HG03565 (cell line): ENCODE measurements around the gene TGM5.
A peak's percentile ranks its signal among the peaks of the same experiment; 100 is the strongest.
"Not testable (repeated sequence)": the region's sequence is repeated elsewhere in the genome, so short reads cannot be mapped to it uniquely, and the experiment has no call there.

Experiments
- ATAC-seq: cut with Tn5 transposase; IDR thresholded peaks from one replicate; pipeline ENCODE4 v1.9.1; 2021; ENCODE audit warnings: mild to moderate bottlenecking, moderate library complexity; ENCODE audit not compliant: unreplicated experiment

Gene TGM5

DNA sequence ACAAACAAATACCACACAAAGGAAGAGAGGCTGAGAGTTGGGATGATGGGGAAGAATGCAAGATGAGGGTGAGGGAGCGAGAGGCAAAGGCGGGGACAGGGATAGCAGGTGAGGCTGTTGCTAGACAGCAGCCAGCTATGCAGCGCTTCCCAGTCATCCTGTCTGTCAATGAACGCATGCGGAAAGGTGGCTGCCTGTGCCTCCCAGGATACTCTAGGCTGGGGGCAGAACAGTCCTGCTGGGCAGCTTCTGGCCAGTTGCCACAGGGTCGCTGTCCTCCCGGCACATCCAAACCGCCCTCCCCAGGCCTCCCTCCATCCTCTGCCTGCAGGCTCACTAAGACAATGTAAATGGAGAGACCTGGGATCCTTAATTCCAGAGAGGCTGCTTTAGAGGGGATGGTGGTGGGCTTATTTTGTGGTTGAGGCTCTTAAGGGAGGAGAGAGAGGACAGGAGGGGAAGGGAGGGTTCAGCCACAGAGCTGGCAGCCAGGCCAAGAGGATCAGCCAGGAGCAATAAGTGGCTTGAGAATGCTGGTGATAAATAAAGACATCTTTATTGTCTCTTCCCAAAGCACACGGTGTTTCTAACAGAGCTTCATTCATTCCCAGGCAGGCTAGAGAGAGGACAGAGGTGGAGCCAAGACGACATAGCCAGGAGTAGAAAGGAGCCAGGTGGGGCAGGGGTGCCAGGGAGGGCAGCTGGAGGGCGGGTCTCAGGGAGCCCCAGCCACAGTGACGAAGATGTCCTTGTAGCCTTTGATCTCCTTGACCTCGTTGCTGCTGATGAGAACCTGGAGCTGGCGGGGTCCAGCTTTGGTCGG, 9.2 kb upstream of the TGM5 start:
- no peak for ATAC-seq

DNA sequence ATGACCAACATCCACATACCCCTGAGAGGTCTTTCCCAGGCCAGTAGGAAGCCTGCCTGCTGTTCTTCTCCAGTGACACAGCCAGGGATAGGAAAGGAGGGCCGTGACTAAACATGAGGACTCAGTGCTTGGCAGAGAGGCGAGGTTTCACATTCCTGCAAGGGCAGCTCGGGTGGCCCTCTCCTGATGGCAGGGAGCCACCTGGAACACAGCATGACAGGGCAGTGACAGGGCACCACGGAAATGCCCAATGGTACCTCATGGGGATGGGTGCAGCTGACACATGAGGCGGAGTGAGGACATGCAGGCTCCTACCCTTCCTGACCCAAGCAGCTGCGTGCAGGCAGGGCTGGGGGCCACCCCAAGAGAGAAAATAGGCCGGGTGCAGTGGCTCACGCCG, 7.4 kb upstream of the TGM5 start:
- ATAC-seq = no peak

DNA sequence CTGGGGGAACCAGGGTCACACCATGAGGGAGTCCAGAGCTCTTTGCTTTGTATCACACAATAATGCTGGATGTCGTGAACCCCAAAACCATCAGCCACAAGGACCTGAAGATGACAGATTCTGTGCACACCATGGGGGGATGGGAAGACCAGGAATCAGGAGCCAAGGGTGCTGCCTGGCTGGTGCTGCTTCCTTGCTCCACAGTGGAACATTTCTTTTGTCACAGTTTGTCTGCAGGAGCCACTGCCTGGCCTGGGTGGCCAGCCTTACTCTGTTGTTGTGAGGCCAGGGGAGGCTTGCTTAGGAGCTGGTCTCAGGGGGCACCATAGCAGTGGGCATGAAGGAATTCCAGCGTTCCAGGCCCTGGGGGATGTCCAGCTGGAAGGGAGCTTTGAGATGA, 6.5 kb upstream of the TGM5 start:
- ATAC-seq = no peak

DNA sequence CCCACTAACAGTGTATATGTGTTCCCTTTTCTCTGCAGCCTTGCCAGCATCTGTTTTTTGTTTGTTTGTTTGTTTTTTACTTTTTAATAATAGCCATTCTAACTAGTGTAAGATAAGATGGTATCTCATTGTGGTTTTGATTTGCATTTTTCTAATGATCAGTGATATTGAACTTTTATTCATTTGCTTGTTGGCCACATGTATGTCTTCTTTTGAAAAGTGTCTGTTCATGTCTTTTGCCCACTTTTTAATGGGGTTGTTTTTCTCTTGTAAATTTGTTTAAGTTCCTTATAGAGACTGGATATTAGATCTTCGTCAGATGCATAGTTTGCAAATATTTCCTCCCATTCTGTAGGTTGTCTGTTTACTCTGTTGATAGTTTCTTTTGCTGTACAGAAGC, 5.2 kb upstream of the TGM5 start:
- ATAC-seq = not testable (repeated sequence)

DNA sequence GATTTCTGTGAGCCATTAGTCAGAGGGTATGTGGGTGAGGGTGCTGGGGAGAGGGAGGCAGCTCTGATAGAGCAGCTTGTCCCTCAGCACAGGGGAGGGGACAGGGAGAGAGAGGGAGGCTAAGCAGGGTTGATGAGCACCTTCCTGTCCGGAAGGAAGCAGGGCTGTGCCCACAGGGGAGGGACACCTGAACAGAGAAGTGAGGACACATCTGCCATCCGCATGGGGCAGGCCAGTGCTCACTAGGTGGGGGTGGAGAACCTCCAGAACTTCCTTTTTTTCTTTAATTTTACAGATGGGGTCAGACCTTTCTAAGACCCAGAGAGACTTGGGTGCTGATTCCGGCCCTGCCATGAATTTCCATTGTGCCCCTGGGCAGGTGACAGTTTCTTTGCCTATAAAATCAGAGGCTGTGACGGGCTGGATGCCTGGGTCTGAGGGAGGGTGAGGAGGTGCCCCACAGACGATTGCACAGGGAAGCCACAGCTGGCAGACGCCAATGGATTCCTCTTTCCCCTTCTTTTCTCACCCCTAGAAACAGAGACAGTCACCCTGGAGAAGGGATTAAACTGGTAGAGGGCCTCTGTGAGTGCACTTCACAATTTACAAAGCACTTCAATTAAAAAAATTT, 4.1 kb upstream of the TGM5 start:
- no peak for ATAC-seq

DNA sequence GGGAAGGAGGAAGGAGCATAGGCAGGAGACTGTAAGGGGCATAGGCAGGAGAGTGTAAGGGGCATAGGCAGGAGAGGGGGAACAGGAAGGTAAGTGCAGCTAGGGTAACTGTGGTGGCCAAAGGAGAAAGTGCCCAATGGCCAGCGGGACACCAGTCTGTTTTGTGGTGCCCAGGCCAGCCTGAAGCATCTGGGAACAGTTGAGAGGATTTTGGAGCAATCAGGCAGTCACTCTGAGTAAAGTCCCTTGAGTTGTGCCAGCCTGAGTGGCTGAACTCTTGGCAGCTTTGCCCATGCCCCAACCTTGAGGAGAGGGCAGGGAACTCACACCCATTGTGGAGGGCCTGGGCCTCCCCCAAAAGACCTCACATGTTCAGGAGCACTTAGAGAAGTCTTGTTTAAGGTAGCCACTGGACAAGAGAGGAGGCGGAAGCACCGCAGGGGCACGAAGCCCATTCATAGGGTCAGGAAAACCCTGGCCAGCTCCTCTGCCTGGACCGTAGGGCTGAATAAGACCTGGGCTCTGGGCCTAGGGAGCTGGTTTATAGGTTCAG, 3.5 kb upstream of the TGM5 start:
- ATAC-seq = no peak

DNA sequence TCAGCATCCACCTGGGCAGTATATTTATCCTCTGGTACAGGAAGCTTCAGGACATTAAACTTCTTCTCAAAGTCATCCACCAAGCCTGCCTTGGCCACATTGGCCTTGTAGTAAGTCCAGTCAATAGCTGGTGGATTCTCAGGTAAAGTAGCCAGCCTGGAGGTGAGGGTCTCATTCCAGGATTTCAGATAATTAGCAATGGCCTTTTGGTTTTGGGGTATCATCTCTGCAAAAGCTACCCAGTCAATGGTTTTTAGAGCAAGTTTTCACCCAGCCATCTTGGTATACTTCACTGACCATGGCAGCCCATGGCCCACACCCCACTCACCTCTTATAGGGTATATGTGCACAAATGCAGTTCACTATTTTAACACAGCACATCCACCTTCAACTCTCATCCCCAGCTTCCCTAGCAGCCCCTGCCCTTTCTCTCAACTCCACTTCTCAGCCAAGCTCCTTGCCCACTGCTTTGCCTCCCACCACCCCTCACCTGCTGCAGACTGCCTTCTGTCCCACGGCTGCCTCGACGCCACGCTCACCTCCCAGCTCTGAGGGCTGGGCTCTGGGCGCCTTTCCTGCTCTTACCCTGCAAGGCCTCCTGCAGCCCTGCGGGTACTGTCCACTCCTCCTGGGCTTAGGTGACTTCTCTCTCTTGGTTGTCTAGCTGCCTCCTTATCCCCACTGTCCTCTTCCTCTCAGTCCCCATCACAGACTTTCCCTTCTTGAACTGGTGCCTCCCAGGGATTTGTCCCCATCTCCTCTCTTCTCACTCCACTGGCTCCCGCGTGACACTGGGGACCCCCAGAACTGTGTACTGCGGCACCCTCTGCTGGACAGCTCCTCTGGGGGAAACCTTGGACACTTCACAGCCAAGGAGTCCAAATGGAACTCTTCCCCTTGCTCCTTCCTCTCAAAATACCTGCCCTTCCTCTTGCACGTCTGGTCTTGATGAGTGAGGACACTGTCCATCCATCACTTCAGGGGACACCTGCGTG, 1.7 kb upstream of the TGM5 start:
- no peak for ATAC-seq

DNA sequence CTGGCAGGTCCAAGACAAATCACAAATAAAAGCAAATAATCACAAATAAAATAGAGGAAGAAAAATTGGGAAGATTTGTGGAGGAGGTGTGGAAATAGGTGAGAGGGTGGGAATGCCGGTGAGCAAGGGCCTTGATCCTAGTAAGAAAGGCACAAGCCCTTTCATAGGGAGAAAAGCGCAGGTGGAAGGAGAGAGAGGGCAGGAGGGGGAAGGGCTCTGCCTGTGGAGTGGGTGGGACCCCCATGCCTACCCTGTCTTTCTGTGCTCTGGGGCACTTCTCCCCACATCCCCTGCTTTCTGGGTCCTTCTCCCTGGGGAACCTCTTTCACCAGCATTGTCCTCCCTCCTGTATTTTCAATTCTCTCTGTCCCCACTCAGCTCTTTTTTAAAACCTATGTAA, 711 bp upstream of the TGM5 start:
- no peak for ATAC-seq

DNA sequence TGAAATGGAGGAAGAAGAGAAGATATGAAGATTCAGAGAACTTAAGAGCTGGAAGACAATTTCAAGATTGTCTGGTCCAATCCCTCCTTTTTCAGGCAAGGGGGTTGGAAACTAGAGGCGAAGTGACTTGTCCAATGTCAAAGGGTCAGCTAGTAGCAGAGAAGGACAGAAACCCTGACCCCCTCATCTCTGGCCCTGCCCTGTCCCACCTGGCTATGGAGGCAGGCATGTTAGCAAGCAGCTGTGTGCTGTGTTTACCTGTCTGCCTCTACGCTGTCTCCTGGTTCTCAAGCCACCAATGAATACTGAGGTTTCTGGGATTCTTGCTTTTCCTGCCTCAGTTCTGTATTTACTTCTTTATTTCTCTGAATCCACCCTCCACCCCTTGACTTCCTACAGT, 342 bp downstream of the TGM5 start:
- ATAC-seq = no peak

DNA sequence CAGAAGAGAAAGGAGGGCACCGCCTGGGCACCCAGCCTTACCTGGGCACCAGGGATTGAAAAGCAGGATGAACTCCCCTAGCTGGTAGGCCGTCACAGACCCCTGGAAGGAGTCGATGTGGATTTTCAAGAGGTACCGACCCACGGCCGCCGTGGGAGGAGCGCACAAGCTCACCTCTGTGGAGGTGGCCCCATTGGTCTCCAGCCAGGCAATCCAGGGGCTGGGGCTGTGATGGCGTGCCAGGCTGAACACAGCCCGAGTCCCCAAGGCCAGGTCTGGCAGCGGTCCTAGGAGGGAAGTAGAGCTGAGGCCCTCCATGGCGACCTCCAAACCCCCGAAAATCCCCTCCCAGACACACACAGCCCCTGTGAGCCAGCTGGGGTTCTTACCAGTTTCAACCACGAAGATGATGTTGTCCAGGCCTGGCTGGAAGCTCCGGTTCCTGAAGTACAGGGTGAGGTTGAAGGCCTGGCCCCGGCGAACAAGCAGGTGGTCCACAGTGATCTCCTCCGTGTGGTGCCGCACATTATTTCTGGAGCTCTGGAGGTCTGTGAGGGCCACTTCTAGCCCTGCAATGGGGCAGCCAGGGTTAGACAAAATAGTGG, 6.6 kb downstream of the TGM5 start:
- no peak for ATAC-seq

DNA sequence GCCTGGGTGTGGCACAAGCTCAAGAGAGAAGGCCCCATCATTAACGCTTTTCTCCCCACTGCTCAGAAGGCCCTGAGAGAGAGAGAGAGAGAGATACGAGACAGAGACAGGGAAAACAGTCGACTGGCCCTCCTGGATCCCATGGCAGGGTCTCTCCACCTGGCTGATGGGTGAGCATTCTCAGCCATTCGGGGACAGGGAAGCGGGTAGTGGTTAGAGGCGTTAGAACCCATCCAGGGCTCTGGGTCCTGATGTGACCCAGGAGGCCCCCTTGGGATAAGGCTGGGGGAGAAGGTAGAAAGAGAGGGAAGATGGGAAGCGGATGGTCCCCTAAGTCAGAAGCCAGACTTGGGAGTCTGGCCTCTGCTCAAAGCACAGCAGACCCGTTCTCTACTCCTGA, 7.9 kb downstream of the TGM5 start:
- no peak for ATAC-seq

DNA sequence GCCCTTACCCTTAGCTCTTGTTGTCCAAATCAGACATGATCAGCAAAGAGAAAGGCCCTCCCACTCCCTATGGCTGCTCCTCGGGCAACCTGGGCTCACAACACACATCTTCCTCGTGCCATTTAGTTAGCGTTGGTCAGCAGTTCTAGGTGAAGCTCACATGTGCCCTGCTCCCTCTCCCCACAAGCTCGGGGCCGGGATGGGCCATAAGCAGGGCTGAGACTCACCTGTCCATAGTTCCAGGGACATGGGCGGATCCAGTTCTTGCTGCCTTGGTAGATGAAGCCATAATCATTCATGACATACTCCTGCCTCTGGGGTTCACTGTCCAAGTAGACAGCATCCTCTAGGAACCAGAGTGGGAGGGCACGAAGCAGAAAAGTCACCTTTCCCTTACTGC, 10.4 kb downstream of the TGM5 start:
- ATAC-seq = no peak

DNA sequence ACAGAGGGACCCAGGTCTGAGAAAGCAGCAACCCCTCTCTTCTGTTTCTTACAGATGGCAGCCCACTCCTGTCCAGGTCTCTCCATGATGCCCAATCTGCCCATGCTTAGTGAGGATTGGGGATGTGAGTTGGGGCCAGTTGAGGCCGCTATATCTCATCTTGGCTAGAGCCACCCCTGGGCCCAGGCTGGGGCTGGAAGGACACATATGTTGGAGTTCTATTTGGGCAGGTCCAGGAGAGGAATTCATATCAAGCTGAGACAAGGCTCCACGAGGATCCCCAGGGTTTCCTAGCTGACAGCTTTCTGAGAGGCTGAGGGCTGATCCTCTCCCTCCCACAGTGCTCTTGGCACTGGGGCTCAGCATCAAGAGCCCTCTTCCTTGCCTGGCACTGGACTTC, 11.4 kb downstream of the TGM5 start:
- ATAC-seq = no peak

DNA sequence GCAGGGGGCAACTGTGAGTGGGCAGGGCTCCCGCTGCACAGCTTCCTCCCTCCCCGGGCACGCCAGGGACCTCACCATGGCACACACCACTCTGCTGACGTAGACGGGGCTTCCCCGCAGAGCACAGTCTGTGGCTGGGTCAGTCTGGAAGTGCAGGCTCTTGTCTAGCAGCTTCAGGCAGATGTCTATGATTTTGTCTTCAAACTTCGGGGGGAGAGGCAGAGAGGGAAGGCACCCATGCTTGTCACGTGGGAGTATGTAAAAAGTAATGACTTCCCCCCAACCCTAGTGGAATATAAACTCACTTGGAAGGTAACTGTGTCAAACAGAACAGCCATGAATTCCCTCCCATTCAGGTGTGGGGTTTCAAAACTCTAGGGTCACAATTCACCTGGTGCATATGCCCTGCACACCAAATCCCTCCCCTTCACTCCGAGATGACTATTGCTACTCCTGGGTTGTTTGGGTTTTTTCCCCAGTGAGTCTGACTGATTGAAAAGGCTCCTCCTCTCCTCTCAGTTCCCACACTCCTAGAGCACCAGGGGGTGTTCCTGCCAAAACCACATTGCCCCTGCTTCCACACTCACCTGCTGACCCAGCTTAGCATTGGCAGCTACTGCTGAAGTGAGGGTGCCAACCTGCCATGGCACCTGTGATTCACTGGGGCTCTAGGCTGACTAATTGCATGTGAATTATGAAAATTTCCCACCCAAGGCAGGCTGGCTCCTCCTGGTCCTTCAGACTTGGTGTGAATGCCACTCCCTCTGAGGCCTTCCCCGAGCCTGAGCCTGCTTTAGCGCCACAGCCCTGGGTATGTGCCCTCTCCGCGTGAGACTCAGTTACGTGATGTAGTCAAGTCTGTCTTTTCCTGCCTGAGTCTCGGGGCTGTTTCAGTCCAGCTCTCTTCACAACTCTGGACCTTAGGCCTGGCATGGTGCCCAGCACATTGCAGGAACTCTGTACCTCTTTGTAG, 13.0 kb downstream of the TGM5 start:
- no peak for ATAC-seq

DNA sequence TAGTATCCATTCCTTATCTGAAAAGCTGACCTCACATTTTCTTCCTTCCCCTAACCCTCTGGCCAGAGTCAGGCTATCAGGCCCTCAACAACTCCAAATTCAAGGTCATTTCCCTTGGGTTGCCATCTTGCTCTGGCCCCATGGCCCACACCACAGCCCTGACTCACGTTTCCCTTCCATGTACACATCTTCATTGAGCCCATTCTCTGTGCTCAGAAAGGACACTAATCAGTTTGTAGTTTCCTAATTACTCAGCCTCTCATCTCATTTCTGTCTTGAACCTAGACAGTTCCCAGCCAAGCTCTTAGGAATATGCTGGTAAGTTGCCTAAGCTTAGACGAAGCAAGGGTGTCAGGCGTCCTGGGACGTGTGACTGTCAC, 14.9 kb downstream of the TGM5 start:
- no peak for ATAC-seq

DNA sequence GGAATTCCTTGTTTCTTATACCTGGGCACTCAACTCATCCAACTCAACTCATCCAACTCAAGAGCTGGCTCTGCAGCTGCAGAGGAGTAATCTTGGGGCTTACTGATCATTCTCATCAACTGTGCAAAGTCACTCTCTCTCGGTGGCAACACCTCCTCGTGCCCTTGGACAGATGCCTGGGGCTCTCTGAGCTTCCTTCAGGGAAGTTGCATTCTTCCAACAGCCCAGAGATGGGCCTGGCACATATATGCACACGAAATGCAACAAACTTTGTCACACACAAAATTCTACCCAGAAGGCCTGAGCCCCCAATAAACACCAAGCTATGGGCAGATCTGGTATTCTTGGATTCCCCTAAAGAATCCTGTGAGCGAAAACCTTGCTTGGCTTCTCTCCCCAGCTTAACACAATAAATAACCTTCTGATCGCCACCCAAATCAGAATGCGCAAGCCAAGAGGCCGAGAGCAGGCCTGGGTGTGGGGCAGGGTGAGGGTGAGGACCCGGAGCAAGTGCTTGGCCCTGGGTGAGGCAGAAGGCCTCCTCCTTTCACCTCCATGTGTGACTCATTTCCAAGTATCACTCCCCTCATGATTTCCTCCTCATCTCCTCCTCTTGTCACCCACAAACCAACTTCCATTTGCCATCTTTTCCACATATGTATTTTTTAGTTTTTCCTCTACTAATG, 15.4 kb downstream of the TGM5 start:
- no peak for ATAC-seq

DNA sequence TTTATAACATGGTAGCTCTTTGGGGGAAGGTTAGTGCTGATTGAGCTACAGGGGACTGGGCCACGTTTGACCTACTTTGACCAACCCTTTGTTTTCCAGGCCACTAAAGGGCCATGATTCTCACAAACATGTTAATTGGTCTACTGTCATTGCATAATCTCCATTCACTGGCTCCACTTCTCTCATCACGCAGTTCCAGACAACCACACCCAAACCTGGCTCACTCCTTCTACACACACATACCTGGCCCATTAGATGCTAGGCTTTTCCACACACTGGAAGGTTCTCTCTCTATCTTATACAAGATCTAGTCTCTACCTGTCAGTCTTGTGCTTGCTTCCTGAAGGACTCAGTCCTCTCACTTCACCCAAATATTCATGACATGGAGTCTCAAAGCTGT, 15.9 kb downstream of the TGM5 start:
- no peak for ATAC-seq

DNA sequence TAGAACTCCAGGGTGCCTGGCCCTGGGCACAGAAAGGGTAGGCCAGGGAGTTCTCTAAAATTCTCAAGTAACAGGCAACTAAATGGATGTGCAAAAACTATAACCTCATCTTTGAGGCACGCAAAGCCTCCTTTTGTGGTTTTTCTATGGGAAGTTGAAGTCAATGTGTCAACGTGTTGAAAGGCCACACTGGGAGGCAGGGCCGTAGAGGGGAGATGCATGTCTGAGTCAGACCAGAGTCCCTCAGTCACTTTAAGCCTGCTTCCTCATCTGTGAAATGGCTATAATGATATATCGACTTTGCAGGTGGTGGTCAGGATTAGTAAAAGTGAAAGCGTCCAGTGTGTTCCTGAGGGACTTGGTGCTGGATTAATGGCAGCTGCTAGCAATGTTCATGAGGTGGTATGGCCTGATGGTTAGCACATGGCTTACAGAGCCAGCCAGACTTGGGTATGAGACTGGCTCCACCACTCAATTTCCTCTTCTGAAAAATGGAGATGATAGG, 17.0 kb downstream of the TGM5 start:
- peak; percentile 46 for ATAC-seq

DNA sequence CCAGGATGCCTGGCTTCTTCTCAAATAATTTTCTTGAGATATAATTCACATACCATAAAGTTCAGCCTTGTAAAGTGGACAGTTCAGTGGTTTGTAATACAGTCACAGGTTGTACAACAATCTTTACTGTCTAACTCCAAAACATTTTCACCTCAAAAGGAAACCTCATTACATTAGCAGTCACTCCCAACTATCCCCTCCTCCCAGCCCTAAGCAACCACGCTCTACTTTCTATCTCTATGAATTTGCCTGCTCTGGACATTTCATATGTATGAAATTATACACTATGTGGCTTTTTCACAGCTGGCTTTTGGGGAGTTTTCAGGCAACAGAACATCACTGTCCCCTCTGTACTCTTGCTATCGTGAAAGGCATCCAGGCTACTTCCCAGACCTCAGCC, 17.5 kb downstream of the TGM5 start:
- ATAC-seq = no peak
